GM18508 (cell line): ENCODE data around the gene TPR.
"Not testable (repeated sequence)": the region's sequence is repeated elsewhere in the genome, so short reads cannot be mapped to it uniquely, and the experiment has no call there.

ENCODE experiments used
- ATAC-seq: cut with Tn5 transposase; IDR thresholded peaks from one replicate; pipeline ENCODE4 v1.9.1; 2021; ENCODE audit warnings: moderate number of reproducible peaks; ENCODE audit not compliant: insufficient read depth, unreplicated experiment

TPR gene

GRCh38 chr1:186375152-186375928 is at the start of gene TPR, which contains the start of gene ODR4:
TPR (minus strand) TSS chr1:186375253; CDS start chr1:186375028, 225 bp downstream.
ODR4 (plus strand) TSS chr1:186375838; CDS start chr1:186379786, 3,948 bp downstream.
- peak; percentile 90 for ATAC-seq

- ATAC-seq, result no peak
These were observed 49.5 kb upstream of the TPR start for GRCh38 chr1:186424539-186424938.

DNA sequence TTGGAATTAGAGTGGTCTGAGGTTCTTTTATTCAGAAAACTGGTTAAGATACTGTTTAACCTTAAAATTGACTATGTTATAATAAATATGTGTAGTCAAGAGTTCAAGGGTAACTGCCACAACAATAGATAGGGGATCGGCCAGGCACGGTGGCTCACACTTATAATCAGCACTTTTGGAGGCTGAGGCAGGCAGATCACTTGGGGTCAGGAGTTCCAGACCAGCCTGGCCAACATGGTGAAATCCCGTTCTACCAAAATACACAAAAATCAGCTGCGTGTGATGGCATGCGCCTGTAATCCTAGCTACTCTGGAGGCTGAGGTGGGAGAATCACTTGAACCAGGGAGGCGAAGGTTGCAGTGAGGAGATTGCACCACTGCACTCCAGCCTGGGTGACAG is 46.4 kb upstream of the TPR start:
- no peak for ATAC-seq

GRCh38 chr1:186420923-186421322 is 45.9 kb upstream of the TPR start:
- peak; percentile 71 for ATAC-seq

DNA sequence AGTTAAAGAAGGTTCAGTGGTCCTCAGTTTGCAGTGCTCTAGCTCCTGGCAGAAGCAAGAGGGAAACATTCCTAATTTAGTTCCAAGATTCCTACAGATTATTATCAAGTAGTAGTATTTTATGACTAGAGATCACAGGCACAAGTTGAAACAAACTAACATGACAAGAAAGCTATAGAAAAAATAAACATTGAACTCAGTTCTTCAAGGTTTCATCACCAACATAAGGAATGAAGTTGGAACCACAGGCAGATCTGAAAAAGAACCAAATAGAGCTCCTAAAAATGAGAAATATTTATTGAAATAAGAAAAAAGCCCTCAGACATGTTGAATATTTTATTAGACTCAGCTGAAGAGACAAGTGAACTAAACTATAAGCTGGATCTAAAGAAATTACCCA is 45.3 kb upstream of the TPR start:
- no peak for ATAC-seq

- ATAC-seq, result no peak
These were observed 43.5 kb upstream of the TPR start for GRCh38 chr1:186418503-186418902.

GRCh38 chr1:186413319-186413718 is 38.3 kb upstream of the TPR start:
- ATAC-seq, result no peak

GRCh38 chr1:186409091-186409490 is 34.0 kb upstream of the TPR start:
- no peak for ATAC-seq

- no peak for ATAC-seq
These were observed 29.5 kb upstream of the TPR start for GRCh38 chr1:186404454-186405051.

DNA sequence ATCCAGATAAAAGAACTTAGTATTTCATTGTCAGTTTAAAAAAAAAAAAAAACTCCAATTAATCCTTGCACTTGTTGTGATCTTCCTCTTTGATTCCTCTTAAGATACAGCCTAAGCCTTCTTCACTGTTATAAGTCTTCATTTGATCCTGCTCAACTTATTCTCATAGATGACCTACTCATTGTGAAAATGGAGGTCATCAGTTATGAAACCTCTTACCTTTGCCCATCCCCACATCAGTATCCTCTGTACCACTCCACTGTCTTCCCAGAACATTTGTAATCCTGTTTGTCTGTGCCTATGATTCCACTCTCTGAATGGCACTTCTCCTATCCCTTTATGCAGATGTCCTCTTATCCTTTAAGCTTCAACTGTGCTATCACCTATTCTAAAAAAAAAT is 28.6 kb upstream of the TPR start:
- no peak for ATAC-seq

DNA sequence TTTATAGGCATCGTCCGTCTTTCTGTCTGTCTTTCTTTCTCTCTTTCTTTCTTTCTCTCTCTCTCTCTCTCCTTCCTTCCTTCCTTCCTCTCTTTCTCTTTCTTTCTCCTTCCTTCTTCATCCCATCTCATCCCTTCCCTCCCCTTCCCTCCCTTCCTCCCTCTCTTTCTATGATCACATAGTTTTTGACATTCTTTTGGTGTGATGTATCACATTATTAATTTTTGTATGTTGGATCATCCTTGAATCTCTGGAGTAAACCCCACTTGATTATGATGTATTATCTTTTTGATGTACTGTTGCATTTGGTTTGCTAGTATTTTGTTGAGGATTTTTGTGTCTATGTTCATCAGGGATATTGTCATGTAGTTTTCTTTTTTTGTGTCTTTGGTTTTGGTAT is 26.4 kb upstream of the TPR start:
- ATAC-seq, result not testable (repeated sequence)

DNA sequence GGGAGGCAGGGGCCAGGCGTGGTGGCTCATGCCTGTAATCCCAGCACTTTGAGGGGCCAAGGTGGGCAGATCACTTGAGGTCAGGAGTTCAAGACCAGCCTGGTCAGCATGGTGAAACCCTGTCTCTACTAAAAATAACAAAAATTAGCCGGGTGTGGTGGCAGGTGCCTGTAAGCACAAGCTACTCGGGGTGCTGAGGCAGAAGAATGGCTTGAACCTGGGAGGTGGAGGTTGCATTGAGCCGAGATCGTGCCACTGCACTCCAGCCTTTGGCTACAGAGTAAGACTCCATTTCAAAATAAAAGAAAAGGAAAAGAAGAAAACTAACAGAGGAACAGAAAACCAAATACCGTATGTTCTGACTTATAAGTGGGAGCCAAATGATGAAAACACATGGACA is 17.7 kb upstream of the TPR start:
- not testable (repeated sequence) for ATAC-seq

DNA sequence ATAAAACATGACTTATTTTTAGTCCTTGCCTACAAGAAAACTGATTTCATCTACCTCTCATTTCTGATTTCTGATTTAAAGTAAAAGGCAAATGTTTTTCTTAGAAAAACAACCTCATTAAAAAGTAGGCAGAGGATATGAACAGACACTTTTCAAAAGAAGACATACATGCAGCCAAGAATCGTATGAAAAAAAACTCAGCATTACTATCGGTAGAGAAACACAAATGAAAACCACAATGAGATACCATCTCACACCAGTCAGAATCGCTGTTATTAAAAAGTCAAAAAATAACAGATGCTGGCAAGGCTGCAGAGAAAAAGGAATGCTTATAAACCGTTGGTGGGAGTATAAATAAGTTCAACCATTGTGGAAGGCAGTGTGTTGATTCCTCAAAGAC is 16.8 kb upstream of the TPR start:
- ATAC-seq, result no peak

DNA sequence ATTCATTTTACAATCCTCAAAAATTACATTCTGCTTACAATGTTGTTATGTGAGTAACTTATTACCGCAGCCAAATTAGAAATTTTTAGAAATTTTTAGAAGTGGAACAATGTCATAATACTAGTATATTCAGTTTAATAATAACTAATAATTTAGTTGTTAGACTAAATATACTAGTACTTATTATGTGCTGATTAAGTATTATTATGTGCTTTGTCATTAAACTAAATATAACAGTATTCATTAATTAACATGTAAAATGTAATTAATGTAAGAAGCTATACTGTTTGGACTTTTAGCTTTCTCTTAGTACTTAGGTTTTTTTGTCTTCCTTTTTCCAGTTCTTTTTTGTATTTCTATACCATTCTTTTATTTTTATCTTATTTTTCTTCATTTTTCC is 15.9 kb upstream of the TPR start:
- no peak for ATAC-seq

GRCh38 chr1:186386725-186387383 is 11.8 kb upstream of the TPR start:
- no peak for ATAC-seq

DNA sequence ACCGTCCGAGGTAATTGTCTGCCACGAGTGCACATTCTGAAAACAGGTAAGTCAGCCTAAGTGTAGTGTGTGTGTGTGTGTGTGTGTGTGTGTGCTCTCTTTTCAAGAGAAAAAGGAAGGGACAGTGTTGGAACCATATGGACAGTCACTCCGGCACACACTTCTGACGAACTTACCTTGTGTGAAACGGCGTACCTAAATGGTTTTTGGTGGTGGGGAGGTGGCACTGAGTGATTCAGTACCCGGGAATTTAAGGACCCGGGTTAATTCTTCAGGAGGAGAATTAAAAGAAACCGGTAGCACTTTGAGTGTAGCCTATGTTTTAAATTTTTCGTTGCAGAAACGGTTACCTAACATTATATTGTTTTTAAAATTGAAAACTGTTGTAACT is 871 bp upstream of the TPR start:
- no peak for ATAC-seq

GRCh38 chr1:186374303-186375151 is 526 bp downstream of the TPR start:
- ATAC-seq, result peak; percentile 32

- not testable (repeated sequence) for ATAC-seq
These were observed 27.0 kb downstream of the TPR start for GRCh38 chr1:186347837-186348691.

DNA sequence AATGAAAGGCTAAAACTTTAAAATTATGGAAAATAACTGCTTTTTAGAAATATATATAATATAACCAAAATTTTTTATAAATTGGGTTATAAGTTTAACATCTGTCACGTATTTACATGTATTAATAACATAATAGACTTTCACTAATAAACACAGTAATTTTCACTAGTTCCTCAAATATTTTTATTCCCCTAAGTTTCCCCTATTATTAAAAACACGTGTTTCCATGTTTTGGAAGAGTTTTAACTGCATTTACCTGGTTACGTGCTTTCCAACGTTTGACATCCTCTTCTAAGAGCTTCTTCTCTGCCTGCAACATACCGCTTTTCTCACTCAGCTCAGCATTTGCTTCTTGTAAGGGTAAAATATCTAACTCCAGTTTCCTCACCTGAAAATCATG is 34.3 kb downstream of the TPR start:
- no peak for ATAC-seq

- ATAC-seq, result no peak
These were observed 37.5 kb downstream of the TPR start for GRCh38 chr1:186337554-186337953.
